GM12878 (cell line): ENCODE data around the gene CCDC9. TPM values are rescaled to one million over a fixed set of nuclear protein-coding genes. Genes with fewer than 3 reads are reported as not detected.

Experiments used
- CEBPB ChIP-seq, 2 experiments: fragments of 150-350 bp in 1 of 2; IDR thresholded peaks; 2 replicates each; pipeline ENCODE4 v1.6.1; 2012 to 2014; ENCODE audit warnings: low read depth in 2 of 2, low read length in 2 of 2, borderline replicate concordance in 1 of 2, inconsistent platforms in 1 of 2
- CREM ChIP-seq: IDR thresholded peaks from 2 replicates; pipeline ENCODE4 v1.6.1; 2014; ENCODE audit warnings: antibody characterized with exemption, low read depth
- CUX1 ChIP-seq: IDR thresholded peaks from 2 replicates; pipeline ENCODE4 v1.6.1; 2012; ENCODE audit warnings: improper control_type of control experiment, low read depth, low read length; ENCODE audit not compliant: insufficient replicate concordance
- EGR1 ChIP-seq, 2 experiments: IDR thresholded peaks; 1 replicate in 1 of 2; 2 replicates in 1 of 2; pipeline ENCODE4 v1.6.1; 2011 to 2012; ENCODE audit warnings: low read depth in 2 of 2, low read length in 2 of 2, borderline replicate concordance in 1 of 2, mild to moderate bottlenecking in 1 of 2, moderate library complexity in 1 of 2
- EP300 ChIP-seq, 2 experiments: fragments of 150-350 bp in 1 of 2; IDR thresholded peaks; 2 replicates each; pipeline ENCODE4 v1.6.1; 2011 to 2012; ENCODE audit warnings: low read depth in 2 of 2, low read length in 2 of 2, borderline replicate concordance in 1 of 2, improper control_type of control experiment in 1 of 2, inconsistent platforms in 1 of 2; ENCODE audit not compliant: control insufficient read depth in 1 of 2
- HDAC2 ChIP-seq: fragments of 200-600 bp; sonication (generic); IDR thresholded peaks from 2 replicates; pipeline ENCODE4 v1.6.1; 2017
- JUNB ChIP-seq: IDR thresholded peaks from 2 replicates; pipeline ENCODE4 v1.6.1; 2016; ENCODE audit warnings: antibody characterized with exemption, mild to moderate bottlenecking
- KDM1A ChIP-seq: fragments of 200-600 bp; sonication (generic); IDR thresholded peaks from 2 replicates; pipeline ENCODE4 v1.6.1; 2016; ENCODE audit warnings: borderline replicate concordance
- MXI1 ChIP-seq: fragments of 150-350 bp; IDR thresholded peaks from 2 replicates; pipeline ENCODE4 v1.6.1; 2011; ENCODE audit warnings: low read depth, mild to moderate bottlenecking, inconsistent platforms, low read length, improper control_type of control experiment
- NR2C1 ChIP-seq: fragments of 450-650 bp; IDR thresholded peaks from 2 replicates; pipeline ENCODE4 v1.6.1; 2017; ENCODE audit warnings: antibody characterized with exemption, mild to moderate bottlenecking, moderate library complexity
- NR2C2 ChIP-seq: IDR thresholded peaks from 2 replicates; pipeline ENCODE4 v1.6.1; 2011; ENCODE audit warnings: borderline replicate concordance, low read depth; ENCODE audit not compliant: control insufficient read depth, insufficient read length
- REST ChIP-seq: IDR thresholded peaks from 2 replicates; pipeline ENCODE4 v1.6.1; 2012; ENCODE audit warnings: mild to moderate bottlenecking, low read depth, low read length
- TCF12 ChIP-seq: IDR thresholded peaks from 2 replicates; pipeline ENCODE4 v1.6.1; 2011; ENCODE audit warnings: low read depth, mild to moderate bottlenecking, low read length
- USF1 ChIP-seq: IDR thresholded peaks from 2 replicates; pipeline ENCODE4 v1.6.1; 2011; ENCODE audit warnings: borderline replicate concordance, low read depth, mild to moderate bottlenecking, moderate library complexity, mixed read lengths, low read length; ENCODE audit not compliant: insufficient read depth; ENCODE audit errors: extremely low read length
- ZNF207 ChIP-seq: fragments of 450-650 bp; IDR thresholded peaks from 2 replicates; pipeline ENCODE4 v1.6.1; 2014; ENCODE audit warnings: antibody characterized with exemption, mild to moderate bottlenecking, borderline replicate concordance
- ZNF217 ChIP-seq: fragments of 450-650 bp; IDR thresholded peaks from 2 replicates; pipeline ENCODE4 v1.6.1; 2017; ENCODE audit warnings: antibody characterized with exemption, mild to moderate bottlenecking
- ZNF384 ChIP-seq: IDR thresholded peaks from 2 replicates; pipeline ENCODE4 v1.6.1; 2012; ENCODE audit warnings: low read depth, mild to moderate bottlenecking, low read length, improper control_type of control experiment, borderline replicate concordance
- ZZZ3 ChIP-seq: IDR thresholded peaks from 2 replicates; pipeline ENCODE4 v1.6.1; 2011; ENCODE audit warnings: low read depth; ENCODE audit not compliant: control insufficient read depth, insufficient read length
- polyA plus RNA-seq, 11 experiments: library from polyadenylated mRNA; depleted of rRNA in 4 of 11; unstranded in 6 of 11; stranded (reverse) in 5 of 11; fragments of >200 nt; fragmentation: Nextera tagmentation in 4 of 11; fragmentation: Illumina TruSeq in 1 of 11; extraction: Ambion mirVana in 4 of 11; extraction: Trizol in 1 of 11; gene quantifications; 1 replicate in 1 of 11; 2 replicates in 10 of 11; pipeline versions ENCODE4 v1.2.1 to v1.2.3, GENCODE V29; 2011 to 2016; ENCODE audit warnings: inconsistent platforms in 2 of 11, missing spikeins in 2 of 11, low read depth in 1 of 11
- total RNA-seq, 4 experiments: library from RNA; depleted of rRNA in 3 of 4; stranded (reverse); fragments of >200 nt in 3 of 4; fragmentation: Illumina TruSeq in 1 of 4; extraction: Trizol in 1 of 4; gene quantifications; 2 replicates each; pipeline versions ENCODE4 v1.2.1 to v1.2.3, GENCODE V29; 2013 to 2021

The CCDC9 gene
- total and polyA plus RNA-seq, 10 of the 15 experiments (the other 5 are each of a cell fraction or from before 2014, with no cell fraction given), result 0.18 to 17.5 (median 7.1) TPM; not detected in 1

GRCh38 chr19:47231215-47232054 is 24.9 kb upstream of the CCDC9 start (continued):
- TF ChIP-seq ZNF217 (0 out of 2 replicates have a peak, but pooled peaks have one; percentile 17), CEBPB (IDR thresholded peaks at IDR 0.05; ENCODE audit: borderline replicate concordance in 1 of 2, low read depth in 2 of 2, low read length in 2 of 2) (no peak), NR2C1 (no peak), CUX1 (no peak), ZNF207 (no peak), NR2C2 (no peak), JUNB (no peak), HDAC2 (no peak), KDM1A (no peak), ZNF384 (no peak), MXI1 (peak; percentile 68), CREM (peak; percentile 52), EGR1 (IDR thresholded peaks at IDR 0.05; ENCODE audit: borderline replicate concordance in 1 of 2, low read depth in 2 of 2, low read length in 2 of 2) (peak in 1 of 2 experiments; percentile 73; a peak in 2 of 3 replicates), USF1 (peak; percentile 85), TCF12 (peak; percentile 87), REST (peak; percentile 76), EP300 (IDR thresholded peaks at IDR 0.05; ENCODE audit: borderline replicate concordance in 1 of 2, control insufficient read depth in 1 of 2, low read depth in 2 of 2, low read length in 2 of 2) (0 out of 4 replicates have a peak, but pooled peaks of 1 of the 2 experiments have one; percentile 54), ZZZ3 (no peak)
